Neutrophil (primary cell): ENCODE measurements around the gene KICS2.

Source experiments
- H3K27ac ChIP-seq: fragments of 200-600 bp; sonication (generic); 2 replicates; pipeline ENCODE4 v1.5.1; 2016; ENCODE audit warnings: mild to moderate bottlenecking, moderate library complexity
- H3K27me3 ChIP-seq: fragments of 200-600 bp; sonication (generic); 2 replicates; pipeline ENCODE4 v1.6.0; 2016; ENCODE audit warnings: mild to moderate bottlenecking
- H3K36me3 ChIP-seq: fragments of 200-600 bp; sonication (generic); 2 replicates; pipeline ENCODE4 v1.5.1; 2017
- H3K4me1 ChIP-seq, 2 experiments: fragments of 200-600 bp in 1 of 2; sonication (generic) in 1 of 2; 1 replicate in 1 of 2; 2 replicates in 1 of 2; pipeline versions ENCODE4 v1.5.1 to v1.6.1; 2013 to 2016; ENCODE audit warnings: low read depth in 1 of 2, low read length in 1 of 2, mild to moderate bottlenecking in 1 of 2, moderate library complexity in 1 of 2; ENCODE audit not compliant: control insufficient read depth in 1 of 2, insufficient read depth in 1 of 2
- H3K4me3 ChIP-seq, 2 experiments: fragments of 200-600 bp in 1 of 2; sonication (generic) in 1 of 2; 1 replicate in 1 of 2; 2 replicates in 1 of 2; pipeline ENCODE4 v1.5.1; 2013 to 2016; ENCODE audit warnings: low read depth in 1 of 2, low read length in 1 of 2, mild to moderate bottlenecking in 1 of 2, moderate library complexity in 1 of 2
- H3K9me3 ChIP-seq: fragments of 200-600 bp; sonication (generic); 2 replicates; pipeline ENCODE4 v1.5.1; 2016
- CTCF ChIP-seq: fragments of 200-600 bp; sonication (generic); IDR thresholded peaks from 2 replicates; pipeline ENCODE4 v1.5.1; 2016; ENCODE audit warnings: antibody characterized with exemption

KICS2 gene

GRCh38 chr12:64243809-64244208 lies 21.7 kb upstream of the KICS2 start:
- H3K9me3 ChIP-seq: no peaks in the 10 kb centered on the region
- H3K36me3 ChIP-seq: no peaks in the 10 kb centered on the region
- no peaks in the 10 kb centered on the region for H3K4me1 ChIP-seq
- H3K27ac ChIP-seq: no peak overlapping the region
- TF ChIP-seq CTCF: no peak
- H3K4me3 ChIP-seq: no peak overlapping the region
- no peaks in the 10 kb centered on the region for H3K27me3 ChIP-seq

GRCh38 chr12:64240781-64241180 lies 18.7 kb upstream of the KICS2 start:
- peaks cover 0 to 11% of the 10 kb centered on the region in 2 experiments for H3K4me1 ChIP-seq
- H3K27ac ChIP-seq: no peak overlapping the region
- no peaks in the 10 kb centered on the region for H3K36me3 ChIP-seq
- H3K27me3 ChIP-seq: no peaks in the 10 kb centered on the region
- no peaks in the 10 kb centered on the region for H3K9me3 ChIP-seq
- no peak overlapping the region for H3K4me3 ChIP-seq
- TF ChIP-seq CTCF: no peak

- Histone ChIP-seq H3K36me3 (no peaks in the 10 kb centered on the region), H3K9me3 (no peaks in the 10 kb centered on the region), H3K4me3 (no peak overlapping the region), H3K4me1 (peaks cover 0 to 11% of the 10 kb centered on the region in 2 experiments), H3K27me3 (no peaks in the 10 kb centered on the region), H3K27ac (no peak overlapping the region)
- no peak for TF ChIP-seq CTCF
Measured at GRCh38 chr12:64237382-64237781, 15.3 kb upstream of the KICS2 start.

- peaks cover 0 to 11% of the 10 kb centered on the region in 2 experiments for H3K4me1 ChIP-seq
- no peak overlapping the region for H3K27ac ChIP-seq
- no peaks in the 10 kb centered on the region for H3K9me3 ChIP-seq
- no peaks in the 10 kb centered on the region for H3K27me3 ChIP-seq
- no peaks in the 10 kb centered on the region for H3K36me3 ChIP-seq
- H3K4me3 ChIP-seq: no peak overlapping the region
- TF ChIP-seq CTCF: no peak
Measured at GRCh38 chr12:64236549-64236948, 14.5 kb upstream of the KICS2 start.

- Histone ChIP-seq H3K36me3 (no peaks in the 10 kb centered on the region), H3K27me3 (no peaks in the 10 kb centered on the region), H3K4me3 (no peak overlapping the region), H3K27ac (no peak overlapping the region), H3K4me1 (peaks cover 0 to 10% of the 10 kb centered on the region in 2 experiments), H3K9me3 (no peaks in the 10 kb centered on the region)
- TF ChIP-seq CTCF: no peak
Measured at GRCh38 chr12:64232196-64232595, 10.1 kb upstream of the KICS2 start.

DNA sequence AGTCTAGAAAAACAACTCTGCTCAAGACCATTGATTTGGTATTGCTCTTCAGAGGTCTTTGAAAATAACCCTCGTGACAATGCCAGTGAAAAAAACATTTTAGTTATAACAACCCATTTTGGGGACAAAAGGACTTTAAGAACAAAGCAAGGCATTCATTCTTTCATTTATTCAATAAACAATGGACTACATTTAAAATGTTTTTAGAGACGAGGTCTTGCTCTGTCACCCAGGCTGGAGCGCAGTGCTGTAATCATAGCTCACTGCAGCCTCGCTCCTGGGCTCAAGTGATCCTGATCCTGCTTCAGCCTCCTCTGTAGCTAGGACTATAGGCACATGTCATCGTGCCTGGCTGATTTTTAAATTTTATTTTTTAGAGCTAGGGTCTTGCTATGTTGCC lies 7.7 kb upstream of the KICS2 start:
- no peaks in the 10 kb centered on the region for H3K36me3 ChIP-seq
- H3K4me3 ChIP-seq: no peak overlapping the region
- no peaks in the 10 kb centered on the region for H3K9me3 ChIP-seq
- H3K4me1 ChIP-seq: no peaks in the 10 kb centered on the region
- no peak overlapping the region for H3K27ac ChIP-seq
- TF ChIP-seq CTCF: no peak
- H3K27me3 ChIP-seq: peaks cover 4% of the 10 kb centered on the region
